GM12891 (cell line): ENCODE data around the gene KRTAP27-1. TPM values are rescaled to one million over a fixed set of nuclear protein-coding genes. Genes with fewer than 3 reads are reported as not detected.

ENCODE experiments used
- DNase-seq: peaks from one replicate; pipeline ENCODE4 v3.0.0; 2011; ENCODE audit warnings: low spot score; ENCODE audit not compliant: insufficient read length
- FAIRE-seq: peaks from 2 replicates; lab custom pipeline; 2011; peaks lifted over from hg19 to GRCh38; lab: Jason Lieb, UNC
- PAX5 ChIP-seq: IDR thresholded peaks from 2 replicates; pipeline ENCODE4 v1.6.1; 2011; ENCODE audit warnings: low read length, moderate library complexity, mild to moderate bottlenecking; ENCODE audit not compliant: insufficient read depth, severe bottlenecking
- POLR2A ChIP-seq: IDR thresholded peaks from 2 replicates; pipeline ENCODE4 v1.6.1; 2011; ENCODE audit warnings: low read depth, low read length, control low read depth
- POLR2AphosphoS5 ChIP-seq: IDR thresholded peaks from 2 replicates; pipeline ENCODE4 v1.6.1; 2011; ENCODE audit warnings: low read depth, low read length, control low read depth
- POU2F2 ChIP-seq: IDR thresholded peaks from 2 replicates; pipeline ENCODE4 v1.6.1; 2011; ENCODE audit warnings: low read depth, mild to moderate bottlenecking, control low read depth, low read length, moderate library complexity
- SPI1 ChIP-seq: IDR thresholded peaks from 2 replicates; pipeline ENCODE4 v1.6.1; 2011; ENCODE audit warnings: low read depth, low read length, control low read depth
- TAF1 ChIP-seq: IDR thresholded peaks from 2 replicates; pipeline ENCODE4 v1.6.1; 2011; ENCODE audit warnings: low read depth, low read length, control low read depth
- polyA plus RNA-seq: library from polyadenylated mRNA; unstranded; fragments of >200 nt; gene quantifications from one replicate; pipeline ENCODE4 v1.2.1, GENCODE V29; 2012; ENCODE audit warnings: low read depth, missing spikeins, inconsistent platforms; ENCODE audit not compliant: missing spikeins

KRTAP27-1 gene, protein sequence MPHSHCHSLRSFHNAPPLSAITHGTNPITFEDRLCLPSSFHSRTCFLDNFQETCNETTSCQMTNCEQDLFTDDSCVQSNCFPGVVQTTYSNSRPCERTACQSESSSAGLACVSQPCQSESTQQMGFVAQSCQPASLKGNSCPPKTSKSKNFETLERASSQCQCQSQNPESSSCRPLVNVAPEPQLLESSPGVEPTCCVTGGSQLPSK
- polyA plus RNA-seq: not detected

DNA sequence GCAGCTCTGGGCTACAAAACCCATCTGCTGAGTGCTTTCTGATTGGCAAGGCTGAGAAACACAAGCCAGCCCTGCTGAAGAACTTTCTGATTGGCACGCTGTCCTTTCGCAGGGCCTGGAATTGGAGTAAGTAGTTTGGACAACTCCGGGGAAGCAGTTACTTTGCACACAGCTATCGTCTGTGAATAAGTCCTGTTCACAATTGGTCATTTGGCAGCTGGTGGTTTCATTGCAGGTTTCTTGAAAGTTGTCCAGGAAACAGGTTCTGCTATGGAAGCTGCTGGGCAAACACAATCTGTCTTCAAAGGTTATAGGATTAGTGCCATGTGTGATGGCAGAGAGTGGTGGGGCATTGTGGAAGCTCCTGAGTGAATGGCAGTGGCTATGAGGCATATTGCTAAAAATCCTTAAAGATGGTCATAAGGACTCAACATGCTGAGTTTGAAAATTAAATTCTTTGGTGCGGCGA, at the start of gene KRTAP27-1:
TSS of gene KRTAP27-1 (minus strand) at position 419 of the 469 bp plus-strand sequence. CDS start at position 393, 26 bp downstream.
- TF ChIP-seq POLR2A (no peak), POLR2AphosphoS5 (no peak), SPI1 (no peak), TAF1 (no peak), POU2F2 (no peak), PAX5 (no peak)
- DNase-seq (no peak), FAIRE-seq (no peak)

DNA sequence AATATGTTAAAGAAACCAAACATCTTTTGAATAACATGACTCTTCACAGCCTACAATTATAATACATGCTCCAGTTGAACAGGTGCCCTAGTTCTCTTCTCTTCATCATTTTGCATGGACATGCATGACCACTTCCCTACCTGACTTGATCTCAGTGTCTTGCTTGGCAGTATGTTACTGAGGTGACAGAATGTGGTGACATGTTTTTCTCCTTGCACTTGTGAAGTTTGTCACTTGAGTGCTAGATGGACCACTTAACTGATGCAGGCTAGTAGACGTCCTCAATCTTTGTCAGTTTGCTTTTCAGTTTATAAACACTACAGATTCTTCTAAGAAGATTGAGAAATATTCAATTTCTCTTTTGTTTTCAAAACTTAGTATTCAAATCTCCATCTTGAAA, 44.7 kb upstream of the KRTAP27-1 start:
- TF ChIP-seq PAX5 (no peak), POLR2AphosphoS5 (no peak), SPI1 (no peak), POU2F2 (no peak), TAF1 (no peak), POLR2A (no peak)
- DNase-seq (no peak), FAIRE-seq (no peak)

DNA sequence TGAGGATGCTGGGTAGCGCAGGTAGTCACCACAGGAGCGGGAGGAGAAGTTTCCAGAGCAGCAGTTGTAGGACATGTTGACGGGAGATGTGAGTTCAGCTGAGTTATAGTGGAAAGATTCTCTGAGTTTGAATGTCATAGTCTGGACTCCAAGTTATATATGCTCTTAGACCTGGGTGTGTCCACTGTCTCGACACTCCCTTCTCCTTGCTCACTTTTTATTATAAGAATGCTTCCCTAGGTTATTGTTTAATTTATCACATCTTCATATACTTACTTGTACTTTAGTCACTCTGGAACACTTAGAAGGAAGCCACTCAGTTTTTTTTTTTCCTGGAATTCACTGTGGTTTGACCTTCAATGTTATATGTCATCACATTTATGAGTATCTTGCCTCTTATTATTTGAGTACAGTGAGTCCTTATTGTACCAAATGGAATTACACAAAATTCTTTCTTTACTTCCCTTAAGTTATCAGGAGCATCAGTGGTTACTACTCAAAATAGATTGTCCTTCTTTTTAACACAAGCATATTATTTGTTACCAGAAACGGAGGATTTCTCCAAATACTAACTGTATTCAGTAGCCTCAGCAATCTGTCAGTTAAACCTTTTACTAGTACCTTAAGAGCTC, 34.8 kb upstream of the KRTAP27-1 start, which contains the start of gene KRTAP13-2:
TSS of gene KRTAP13-2 (minus strand) at position 133 of the 632 bp plus-strand sequence. CDS start at position 75, 58 bp downstream.
- DNase-seq (no peak), FAIRE-seq (no peak)
- no peak for TF ChIP-seq POLR2AphosphoS5

DNA sequence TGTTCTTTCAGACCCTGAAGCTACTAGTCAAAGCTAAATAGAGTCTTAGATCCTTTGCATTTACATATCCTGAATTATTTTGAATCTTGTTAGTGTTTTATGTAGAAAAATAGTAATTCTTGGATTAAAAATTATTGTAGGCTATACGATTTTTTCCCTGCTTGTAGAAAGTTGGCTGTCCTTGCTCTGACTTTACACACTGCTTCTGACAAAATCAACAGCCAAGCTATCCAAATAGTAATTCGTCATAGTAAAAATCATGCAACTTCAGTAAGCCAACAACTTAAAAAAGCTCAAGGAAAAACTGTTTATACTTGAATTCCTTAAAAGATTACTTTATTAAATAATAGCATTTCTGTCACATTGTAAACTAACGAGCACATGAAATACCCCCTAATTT, 18.4 kb upstream of the KRTAP27-1 start:
- DNase-seq (no peak), FAIRE-seq (no peak)
- no peak for TF ChIP-seq POLR2AphosphoS5
- no peak for TF ChIP-seq SPI1
- TF ChIP-seq POLR2A: no peak
- TF ChIP-seq POU2F2: no peak
- TF ChIP-seq TAF1: no peak

DNA sequence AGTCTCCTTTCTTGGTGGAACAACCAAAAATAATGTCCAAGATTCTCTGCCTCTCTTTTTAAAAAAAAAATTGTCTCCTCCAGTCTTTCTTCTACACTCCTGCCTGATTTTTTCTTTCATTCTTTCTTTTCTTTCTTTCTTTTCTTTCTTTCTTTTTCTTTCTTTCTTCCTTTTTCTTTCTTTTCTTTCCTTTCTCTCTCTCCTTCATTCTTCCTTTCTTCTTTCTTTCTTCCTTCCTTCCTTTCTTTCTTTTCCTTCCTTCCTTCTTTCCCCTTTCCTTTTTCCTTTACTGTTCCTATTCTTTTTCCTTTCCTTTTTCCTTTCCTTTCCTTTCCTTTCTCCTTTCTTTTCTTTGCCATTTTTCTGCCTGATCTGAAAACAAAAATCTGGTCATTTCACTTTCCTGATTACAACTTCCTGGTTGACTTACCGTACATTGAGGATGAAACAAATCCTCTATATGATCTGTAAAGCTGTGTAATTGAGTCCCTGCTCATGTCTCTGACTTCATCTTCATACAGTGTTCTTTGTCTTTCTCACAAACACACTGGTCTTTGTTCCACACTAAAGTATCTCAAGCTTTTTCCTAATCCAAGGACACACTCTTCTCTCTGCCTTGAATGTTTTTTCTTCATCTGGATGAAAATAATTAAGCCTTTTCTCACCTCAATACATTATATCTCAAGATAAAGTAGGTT, 17.0 kb upstream of the KRTAP27-1 start:
- no peak for DNase-seq
- no peak for FAIRE-seq

DNA sequence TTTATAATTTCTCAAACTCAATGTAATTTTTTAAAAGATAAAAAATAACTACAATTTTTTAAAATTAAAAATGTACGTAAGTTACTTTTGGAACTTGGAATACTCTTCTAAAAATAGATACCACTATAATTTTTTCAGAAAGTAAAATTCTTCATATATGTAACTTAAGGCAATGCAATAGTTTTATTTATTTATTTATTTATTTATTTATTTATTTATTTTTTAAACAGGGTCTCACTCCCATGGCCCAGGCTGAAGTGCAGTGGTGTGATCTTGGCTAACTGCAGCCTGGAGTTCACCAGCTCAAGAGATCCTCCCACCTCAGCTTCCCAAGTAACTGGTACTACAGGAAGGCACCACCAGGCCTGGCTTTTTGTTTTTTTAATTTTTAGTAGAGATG, 14.0 kb upstream of the KRTAP27-1 start:
- no peak for TF ChIP-seq TAF1
- no peak for TF ChIP-seq SPI1
- no peak for TF ChIP-seq PAX5
- no peak for TF ChIP-seq POU2F2
- no peak for TF ChIP-seq POLR2A
- TF ChIP-seq POLR2AphosphoS5: no peak
- FAIRE-seq (no peak), DNase-seq (no peak)

More for the DNA sequence above, 17.0 kb upstream of the KRTAP27-1 start:
- TF ChIP-seq TAF1: no peak

DNA sequence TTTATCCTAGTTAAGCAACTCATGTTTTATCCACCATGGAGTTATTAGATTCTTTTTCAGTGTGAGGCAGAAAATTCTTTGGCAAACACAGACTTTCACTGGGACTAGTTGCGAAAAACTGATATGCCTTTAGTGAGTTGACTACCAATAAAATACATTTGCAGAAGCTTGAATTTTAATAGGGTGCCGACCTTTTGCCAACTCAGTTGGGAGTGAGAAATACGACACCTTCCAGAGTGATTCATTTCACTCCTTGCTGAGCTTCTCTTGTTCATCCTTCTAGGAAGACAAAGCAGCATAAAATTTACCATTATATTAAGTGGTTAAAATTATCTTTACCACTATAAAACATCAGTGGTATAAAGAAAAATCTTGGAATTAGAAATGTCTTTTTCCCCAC, 12.1 kb upstream of the KRTAP27-1 start:
- FAIRE-seq: no peak
- TF ChIP-seq POLR2A: no peak
- TF ChIP-seq TAF1: no peak
- TF ChIP-seq POLR2AphosphoS5: no peak
- TF ChIP-seq PAX5: no peak
- no peak for TF ChIP-seq SPI1
- no peak for TF ChIP-seq POU2F2
- DNase-seq: no peak

DNA sequence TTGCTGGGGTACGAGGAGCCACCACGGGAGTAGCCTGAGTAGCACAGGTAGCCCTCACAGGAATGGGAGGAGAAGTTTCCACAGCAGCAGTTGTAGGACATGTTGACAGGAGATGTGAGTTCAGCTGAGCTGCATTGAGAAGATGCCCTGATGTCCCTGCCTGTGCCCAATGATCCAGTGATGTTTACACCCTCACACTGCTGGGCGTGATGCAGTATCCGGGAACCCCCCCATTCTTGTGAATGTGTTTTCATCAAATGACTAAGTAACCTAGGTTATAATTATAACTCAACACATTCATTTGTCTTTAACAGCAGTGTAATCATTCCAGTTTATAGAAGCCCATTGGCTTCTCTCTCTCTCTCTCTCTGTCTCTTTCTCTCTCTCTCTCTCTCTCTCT, 11.0 kb upstream of the KRTAP27-1 start, which contains the start of gene KRTAP23-1:
TSS of gene KRTAP23-1 (minus strand) at position 101 of the 400 bp plus-strand sequence. CDS start at position 101, 0 bp downstream.
- DNase-seq: no peak
- FAIRE-seq: no peak
- TF ChIP-seq PAX5 (no peak), POLR2A (no peak), POU2F2 (no peak), POLR2AphosphoS5 (no peak), TAF1 (no peak), SPI1 (no peak)

DNA sequence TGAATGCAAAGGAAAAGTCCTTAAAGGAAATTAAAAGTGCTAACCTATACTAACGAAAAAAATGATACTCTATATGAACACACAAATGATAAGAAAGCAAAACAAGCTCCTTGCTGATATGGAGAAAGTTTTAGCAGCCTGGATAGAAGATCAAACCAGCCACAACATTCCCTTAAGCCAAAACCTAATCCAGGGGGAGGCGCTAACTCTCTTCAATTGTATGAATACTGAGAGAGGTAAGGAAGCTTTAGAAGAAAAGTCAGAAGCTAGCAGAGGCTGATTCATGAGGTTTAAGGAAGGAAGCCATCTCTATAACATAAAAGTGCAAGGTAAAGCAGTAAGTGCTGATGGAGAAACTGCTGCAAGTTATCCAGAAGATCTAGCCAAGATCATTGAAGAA, 7.5 kb upstream of the KRTAP27-1 start:
- DNase-seq: no peak
- no peak for TF ChIP-seq POLR2AphosphoS5
- TF ChIP-seq TAF1: no peak
- TF ChIP-seq SPI1: no peak
- TF ChIP-seq POLR2A: no peak
- TF ChIP-seq PAX5: no peak
- no peak for TF ChIP-seq POU2F2
- no peak for FAIRE-seq

DNA sequence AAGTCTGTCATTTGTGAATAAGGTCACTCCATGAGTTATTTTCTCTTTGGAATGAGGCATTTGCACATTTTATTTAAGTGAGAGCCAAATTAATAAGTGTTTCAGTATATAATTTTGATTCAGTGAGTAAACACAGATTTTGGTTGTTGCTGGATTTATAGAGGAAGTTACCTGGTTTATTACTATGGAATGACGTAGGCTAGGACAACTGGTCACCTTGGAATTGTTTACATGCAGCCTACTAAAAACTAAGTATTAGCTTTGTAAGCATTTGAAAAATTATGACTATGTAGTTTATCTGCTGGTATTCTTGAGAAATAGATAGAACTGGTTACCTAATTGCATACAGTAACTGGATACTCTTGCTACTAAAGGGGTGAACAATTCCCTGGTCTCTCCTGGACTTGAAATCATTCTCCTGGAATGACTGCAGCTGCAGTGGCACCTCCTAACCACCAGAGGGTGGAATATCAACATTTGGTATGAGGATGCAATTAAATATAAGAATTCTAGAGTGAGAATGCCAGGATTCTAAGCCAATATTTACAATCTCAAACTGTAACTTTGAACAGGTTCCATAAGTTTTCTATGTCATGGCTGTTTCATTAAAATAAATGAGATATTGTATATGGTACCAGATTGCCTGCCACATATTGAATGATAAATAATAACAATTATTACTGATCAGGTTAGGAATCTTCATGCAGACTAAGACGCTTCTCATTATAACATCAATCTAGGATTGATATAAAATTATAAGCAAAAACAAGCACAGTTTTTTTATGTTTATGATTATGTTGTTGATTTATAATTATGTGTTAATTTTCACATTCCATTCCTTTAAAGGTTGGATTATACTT, 3.5 kb upstream of the KRTAP27-1 start:
- peak; percentile 1 for DNase-seq
- FAIRE-seq: no peak
- TF ChIP-seq PAX5 (no peak), POLR2A (no peak), POU2F2 (no peak), SPI1 (no peak), TAF1 (no peak), POLR2AphosphoS5 (no peak)
